Stimulated activated CD4-positive, alpha-beta T cell treated with anti-CD3 and anti-CD28 coated beads, Interleukin-15, amount 100 ng/mL, for 1 hour (primary cell): ENCODE data around the gene KCNG1.

Source experiments
- DNase-seq, 2 donors: peaks; one replicate each; pipeline ENCODE4 v3.0.0-alpha.2; 2020; ENCODE audit warnings: low read depth in 1 of 2, low spot score in 1 of 2

Gene KCNG1

DNA sequence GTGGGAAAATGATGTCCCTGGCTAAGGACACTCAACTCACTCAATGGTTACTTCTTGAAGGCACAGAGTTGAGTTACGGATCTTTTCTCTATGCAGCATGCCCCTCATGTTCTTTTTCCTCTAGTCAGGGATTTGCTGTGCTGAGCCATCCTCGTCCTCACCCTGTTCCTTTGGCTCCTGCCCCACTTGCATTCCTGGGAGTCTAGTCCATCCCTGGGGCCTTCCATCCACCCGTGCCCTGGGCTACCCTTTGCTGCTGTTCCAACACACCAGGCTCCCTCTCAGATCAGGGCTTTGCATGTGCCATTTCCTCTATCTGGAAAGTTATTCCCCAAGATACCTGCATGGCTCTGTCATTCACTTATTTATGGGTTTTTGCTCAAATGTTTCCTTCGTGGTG lies 13.3 kb upstream of the KCNG1 start:
- no peak for DNase-seq

- DNase-seq: no peak
Observed at GRCh38 chr20:51034988-51035656, 12.2 kb upstream of the KCNG1 start.

- no peak for DNase-seq
Observed at GRCh38 chr20:51034476-51034875, 11.6 kb upstream of the KCNG1 start.

DNA sequence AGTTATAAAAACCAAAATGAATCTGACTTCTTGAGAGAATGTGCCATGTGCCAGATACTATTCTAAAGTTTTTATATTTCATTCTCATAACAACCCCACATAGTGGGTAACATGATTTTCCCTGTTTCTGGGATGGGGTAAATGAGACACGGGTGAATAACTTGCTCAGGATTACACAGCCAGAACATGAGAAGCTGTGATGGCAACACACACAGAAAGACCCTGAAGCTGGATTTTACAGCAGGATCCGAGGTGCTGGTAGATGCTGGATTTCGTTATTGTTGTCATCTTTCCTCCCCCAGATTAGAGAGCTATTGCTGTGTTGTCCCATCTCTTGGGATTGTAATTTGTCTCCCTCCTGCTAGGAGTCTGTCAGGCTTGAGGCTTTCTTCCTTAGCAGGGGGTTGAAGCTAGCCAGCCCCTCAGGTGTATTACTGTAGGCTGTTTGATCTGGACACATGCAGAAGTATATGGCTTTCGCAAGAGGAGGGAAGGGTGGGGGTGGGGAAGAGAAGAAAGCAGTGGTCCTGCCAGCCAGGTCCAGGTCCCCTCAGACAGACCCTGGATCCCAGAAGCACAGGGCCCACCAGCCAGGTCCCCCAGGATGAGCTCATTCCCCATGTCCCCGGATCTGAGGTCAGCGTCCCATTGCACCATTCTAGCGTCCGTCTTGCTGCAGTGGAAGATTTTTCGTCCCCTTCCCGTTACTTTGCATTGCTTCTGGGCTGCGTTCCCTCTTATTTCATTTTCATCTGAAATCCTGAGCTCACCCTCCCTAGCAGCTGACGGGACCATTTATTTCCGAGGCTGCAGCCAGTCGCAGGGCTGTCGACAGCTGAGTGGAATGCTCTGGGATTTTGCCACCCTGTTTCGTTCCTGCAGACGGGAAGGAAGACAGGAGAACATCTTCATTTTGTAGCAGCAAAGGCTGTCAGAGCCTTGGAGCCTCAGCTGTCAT lies 7.3 kb upstream of the KCNG1 start:
- DNase-seq: no peak

GRCh38 chr20:51029556-51029955 lies 6.6 kb upstream of the KCNG1 start:
- no peak for DNase-seq

DNA sequence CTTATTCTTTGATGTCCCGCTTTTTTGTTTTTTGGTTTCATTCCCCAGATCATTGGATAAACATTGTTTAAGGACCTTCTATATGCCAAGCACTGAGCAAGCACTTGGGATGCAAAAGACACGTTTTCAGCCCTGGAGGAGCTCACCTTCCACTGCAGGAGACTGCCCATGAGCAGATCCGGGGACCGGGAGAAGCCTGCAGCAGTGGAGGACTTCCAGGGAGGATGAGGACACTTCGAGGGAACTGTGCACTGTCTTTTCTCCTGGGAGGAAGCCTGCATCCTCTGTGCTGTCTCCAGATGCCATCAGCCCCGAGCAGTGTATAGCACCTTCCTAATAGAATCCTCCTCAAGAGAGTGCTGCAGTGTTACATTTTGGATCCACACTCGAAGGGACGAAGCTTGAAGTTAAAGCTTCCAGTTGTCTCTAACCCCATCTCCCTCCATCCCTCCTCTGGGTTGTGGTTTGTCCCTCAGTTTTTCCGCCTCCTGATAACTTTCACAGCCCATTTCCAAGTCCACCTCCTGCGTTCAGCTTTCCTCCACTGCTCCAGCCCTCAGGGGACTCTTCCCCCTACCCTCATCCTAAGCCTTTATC lies 5.8 kb upstream of the KCNG1 start:
- DNase-seq: no peak

- DNase-seq: no peak
Observed at GRCh38 chr20:51027035-51027795, 4.3 kb upstream of the KCNG1 start.

DNA sequence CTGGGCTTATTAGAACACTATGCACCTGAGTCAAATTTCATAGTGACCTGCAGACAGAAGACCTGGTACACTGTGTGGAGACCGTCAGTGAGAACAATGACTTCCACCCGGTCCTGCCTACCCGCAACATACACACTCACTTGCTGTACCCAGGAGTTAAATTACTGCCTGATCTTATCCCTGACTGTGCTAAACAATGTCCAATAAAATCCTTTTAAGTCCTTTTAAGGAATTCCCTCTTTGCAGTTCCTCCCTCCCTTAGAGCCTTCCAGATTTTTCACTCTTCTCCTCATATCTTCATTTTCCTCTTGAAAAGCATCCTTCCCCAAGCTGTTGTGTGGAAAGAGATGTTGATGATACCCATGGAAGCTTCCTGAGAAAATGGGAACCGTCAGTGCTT lies 3.4 kb upstream of the KCNG1 start:
- DNase-seq: no peak

DNA sequence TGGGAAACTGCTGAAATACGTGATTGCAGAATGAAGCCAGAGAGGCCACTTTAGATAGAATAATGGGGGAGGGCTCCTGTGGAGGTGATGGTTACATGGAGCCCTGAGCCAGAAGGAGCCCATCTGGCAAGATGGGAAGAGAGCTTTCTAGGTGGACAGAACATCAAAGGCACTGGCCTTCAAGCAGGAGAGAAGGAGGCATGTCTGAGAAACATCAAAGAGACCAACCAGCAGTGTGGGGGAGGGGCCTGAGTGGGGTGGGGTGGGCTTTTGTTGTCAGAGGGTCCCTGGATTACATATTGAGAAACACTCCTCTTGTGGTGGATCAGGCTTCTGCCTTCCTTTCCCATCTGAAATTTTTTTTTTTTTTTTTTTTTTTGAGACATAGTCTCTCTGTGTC lies 1.9 kb upstream of the KCNG1 start:
- no peak for DNase-seq

DNA sequence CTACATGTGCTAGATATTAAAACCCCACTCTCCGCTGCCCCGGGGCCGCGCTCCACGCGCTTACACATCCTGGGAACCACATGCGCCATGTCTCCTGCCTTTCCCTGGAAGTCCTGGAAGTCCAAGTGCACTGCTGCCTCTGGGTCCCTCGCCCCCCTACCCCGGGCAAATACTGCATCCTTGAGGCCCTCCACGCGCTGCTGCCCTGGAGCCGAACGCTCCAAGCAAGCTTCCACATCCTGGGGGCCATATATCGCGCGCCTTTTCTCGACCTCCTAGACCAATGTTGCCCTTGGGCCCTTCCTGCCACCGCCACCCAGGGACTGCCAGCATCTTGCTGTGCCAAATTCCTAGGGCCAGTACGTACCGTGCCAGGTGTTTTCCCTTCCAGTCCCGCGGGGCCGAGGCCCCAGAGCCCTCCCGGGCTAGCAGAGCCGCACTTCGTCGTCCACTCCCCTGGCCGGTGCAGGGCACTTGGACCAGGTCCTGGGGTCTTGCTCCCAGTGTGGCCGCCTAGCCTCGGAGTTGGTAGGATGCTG lies 779 bp upstream of the KCNG1 start:
- DNase-seq: no peak

- DNase-seq: no peak
Observed at GRCh38 chr20:51022227-51022802, 592 bp downstream of the KCNG1 start.

DNA sequence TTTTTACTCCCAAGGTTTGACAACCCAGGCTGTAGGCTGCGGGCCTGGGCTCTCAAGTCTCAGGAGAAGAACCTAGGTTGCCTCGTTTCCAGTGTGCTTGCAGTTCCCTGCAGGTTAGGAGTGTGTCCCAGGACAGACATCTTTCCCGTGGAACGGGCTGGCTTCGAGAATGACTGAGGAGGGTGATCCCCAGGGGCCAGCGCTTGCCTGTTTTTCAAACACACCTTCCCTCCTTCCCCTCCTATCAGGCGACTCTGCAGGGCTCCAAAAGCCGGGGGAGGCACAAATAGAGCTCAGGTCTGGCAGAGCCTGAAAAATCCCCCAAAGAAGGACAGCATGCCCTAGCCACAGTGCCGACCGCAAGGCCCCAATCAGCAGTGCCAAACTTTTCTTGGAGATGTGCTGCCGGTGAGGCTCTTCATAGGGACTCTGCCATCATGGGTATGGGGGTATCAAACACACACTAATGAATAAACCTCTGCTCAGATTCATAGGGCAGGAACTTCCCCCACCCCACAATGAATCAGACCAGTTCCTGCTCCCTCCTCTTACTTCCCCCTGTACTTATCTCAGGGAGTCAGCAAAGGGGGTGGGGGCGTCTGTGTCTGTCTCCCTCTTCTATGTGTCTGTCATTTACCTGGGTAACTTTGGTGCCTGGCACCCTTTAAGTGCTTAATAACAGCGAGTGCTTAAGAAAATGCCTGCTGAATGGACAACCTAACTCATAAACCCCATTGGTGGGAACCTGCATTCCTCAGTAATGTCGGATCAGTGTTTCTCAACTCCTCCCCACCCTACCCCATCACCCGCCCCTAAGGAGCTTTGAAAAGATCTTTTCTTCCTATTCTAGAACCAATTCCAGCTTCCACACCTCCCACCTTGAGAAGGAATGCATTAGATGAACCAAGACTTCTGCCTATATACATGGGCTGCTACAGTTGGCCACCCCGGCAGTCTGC lies 1.6 kb downstream of the KCNG1 start:
- no peak for DNase-seq

- no peak for DNase-seq
Observed at GRCh38 chr20:51020657-51021056, 2.2 kb downstream of the KCNG1 start.

DNA sequence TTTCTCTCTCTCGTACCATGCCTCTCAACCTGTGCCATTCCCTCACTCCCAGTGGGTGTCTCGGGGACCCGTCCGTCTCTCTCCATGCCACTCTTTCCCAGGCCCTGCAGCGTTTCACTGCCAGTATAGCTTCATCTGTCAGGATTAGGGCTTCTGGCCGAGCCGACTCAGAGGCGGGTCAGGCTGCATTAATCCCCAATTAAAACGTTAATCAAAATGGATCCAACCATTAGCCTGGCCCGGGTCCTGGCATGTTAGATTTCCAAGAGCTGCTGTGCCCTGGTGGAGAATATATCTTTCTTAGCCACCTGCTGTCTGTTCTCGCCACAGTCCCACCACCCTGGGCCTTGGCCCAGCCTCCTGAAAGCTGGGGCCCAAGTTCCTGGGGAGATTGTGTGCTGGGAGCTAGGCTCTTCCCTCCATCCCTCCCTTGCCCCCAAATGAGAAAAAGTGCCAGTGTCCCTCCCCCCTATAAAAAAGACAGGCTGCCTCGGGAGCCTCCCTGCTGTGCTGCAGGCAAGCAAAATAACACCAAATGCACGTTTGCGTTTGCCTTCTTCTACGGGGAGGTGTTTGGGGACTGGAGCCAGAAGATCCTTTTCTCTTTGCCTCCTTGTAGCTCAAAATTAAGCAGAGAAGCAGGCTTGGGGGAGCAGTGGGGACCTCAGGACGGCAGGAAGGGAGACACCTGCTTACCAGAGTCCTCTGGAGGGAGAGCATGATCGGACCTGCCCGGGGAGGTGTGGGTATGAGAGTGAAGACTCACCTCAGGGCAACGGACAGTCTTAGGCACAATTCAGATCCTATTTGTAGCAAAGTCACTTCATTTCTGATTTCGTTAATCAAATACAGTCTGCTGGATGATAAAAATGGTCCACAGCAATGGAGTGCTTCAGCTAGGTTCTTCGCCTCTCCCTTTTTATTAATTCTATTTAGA lies 3.0 kb downstream of the KCNG1 start:
- no peak for DNase-seq

DNA sequence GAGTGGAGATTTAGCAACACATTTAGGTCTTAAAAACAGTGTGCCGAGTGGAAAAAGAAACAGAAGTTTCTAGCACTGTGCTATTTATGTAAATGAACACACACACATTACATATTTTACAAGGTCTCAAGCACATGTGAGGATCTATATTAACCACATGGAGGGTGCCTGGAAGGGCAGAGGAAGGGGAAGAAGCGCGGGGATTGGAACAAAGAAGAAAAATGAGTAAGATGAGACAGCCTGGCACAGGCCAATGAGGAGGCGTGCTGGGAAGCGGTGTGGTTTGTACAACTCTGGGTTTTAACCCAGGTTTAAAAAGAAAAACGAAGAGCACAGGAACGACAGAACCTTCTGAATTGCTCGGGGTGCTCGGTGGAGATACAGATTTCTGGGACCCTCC lies 5.7 kb downstream of the KCNG1 start:
- no peak for DNase-seq

- no peak for DNase-seq
Observed at GRCh38 chr20:51016521-51016920, 6.4 kb downstream of the KCNG1 start.

DNA sequence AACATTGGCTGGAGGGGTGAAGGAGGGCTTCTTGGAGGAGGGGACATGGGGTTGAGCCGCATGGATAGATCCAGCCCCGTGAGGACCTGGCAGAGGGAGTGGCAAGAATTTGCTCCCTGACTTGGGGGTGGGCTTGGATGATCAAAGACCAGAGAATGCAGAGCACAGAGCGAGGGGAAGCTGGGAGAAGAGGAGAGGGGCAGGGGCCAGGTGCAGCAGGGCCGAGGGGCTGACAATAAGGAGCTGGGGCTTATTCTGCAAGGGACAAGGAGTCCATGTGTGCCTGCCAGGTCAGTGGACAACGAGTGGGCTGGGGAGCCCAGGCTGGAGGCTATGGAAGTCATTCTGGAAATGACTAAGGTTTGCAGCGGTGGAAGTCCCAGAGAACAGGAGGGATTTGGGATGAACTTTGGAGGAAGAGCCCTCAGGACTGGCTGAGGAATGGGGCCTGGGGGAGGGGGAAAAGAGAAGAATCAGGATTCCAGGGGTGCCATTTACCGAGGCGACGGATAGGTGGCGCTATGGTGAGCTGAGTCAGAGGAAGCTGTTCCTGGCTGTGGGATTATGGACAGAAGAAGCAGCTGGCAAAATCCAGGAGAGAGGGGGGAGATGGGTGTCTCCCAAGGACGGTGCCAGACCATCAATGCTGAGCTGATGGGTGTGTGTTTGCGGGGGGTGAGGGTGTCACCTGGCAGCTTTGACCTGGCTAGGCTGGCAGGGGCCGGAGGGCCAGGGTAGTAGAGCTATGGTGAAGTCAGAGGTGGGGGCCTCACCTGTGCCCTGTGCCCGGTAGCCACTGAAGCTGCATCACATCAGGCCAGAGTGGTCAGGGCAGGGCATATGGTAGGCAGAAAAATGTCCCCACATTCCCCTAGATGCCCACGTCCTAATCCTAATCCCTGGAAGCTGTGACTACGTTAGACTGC lies 7.8 kb downstream of the KCNG1 start:
- DNase-seq: no peak
